Tibial nerve (tissue), 4 donors: ENCODE results near the gene PRKCD.

Experiments used
- EP300 ChIP-seq, 2 donors: sonication (generic); formaldehyde crosslinking; IDR thresholded peaks; one replicate each; pipeline ENCODE4 v1.6.1; 2017; ENCODE audit warnings: antibody characterized with exemption in 2 of 2, mild to moderate bottlenecking in 1 of 2
- POLR2A ChIP-seq, 2 donors: fragments of 450-650 bp; IDR thresholded peaks; one replicate each; pipeline ENCODE4 v1.6.1; 2017; ENCODE audit warnings: antibody characterized with exemption in 2 of 2, mild to moderate bottlenecking in 2 of 2, moderate library complexity in 2 of 2
- TF ChIP-seq, protein P1 (sequence below), 5 experiments: fragments of 200-600 bp in 3 of 5; fragments of 450-650 bp in 2 of 5; sonication (generic) in 3 of 5; IDR thresholded peaks; one replicate each; pipeline ENCODE4 v1.5.1; 2016 to 2019; ENCODE audit warnings: antibody characterized with exemption in 5 of 5, mild to moderate bottlenecking in 3 of 5, moderate library complexity in 2 of 5

DNA sequence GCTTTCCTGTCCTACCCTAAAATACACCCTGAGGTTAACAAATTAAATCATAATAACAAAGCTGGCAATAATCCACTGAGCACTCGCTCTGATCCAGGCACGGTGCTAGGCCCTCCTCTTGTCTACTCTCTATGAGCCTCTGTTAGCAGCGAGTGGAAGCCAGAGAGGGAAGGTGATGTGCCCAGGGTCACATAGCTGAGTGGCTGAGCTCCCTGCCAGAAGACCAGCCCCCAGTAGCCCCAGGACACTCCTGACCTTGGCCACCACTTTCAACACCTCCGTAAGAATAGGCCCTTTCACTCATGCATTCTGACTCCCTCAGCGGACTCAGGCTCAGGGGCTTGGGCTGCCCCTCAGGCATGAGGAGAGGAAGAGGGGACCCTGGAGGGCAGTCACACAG is 9.5 kb upstream of the PRKCD start:
- TF ChIP-seq, protein P1, sequence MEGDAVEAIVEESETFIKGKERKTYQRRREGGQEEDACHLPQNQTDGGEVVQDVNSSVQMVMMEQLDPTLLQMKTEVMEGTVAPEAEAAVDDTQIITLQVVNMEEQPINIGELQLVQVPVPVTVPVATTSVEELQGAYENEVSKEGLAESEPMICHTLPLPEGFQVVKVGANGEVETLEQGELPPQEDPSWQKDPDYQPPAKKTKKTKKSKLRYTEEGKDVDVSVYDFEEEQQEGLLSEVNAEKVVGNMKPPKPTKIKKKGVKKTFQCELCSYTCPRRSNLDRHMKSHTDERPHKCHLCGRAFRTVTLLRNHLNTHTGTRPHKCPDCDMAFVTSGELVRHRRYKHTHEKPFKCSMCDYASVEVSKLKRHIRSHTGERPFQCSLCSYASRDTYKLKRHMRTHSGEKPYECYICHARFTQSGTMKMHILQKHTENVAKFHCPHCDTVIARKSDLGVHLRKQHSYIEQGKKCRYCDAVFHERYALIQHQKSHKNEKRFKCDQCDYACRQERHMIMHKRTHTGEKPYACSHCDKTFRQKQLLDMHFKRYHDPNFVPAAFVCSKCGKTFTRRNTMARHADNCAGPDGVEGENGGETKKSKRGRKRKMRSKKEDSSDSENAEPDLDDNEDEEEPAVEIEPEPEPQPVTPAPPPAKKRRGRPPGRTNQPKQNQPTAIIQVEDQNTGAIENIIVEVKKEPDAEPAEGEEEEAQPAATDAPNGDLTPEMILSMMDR (IDR thresholded peaks at IDR 0.05), result no peak
- TF ChIP-seq EP300 (IDR thresholded peaks at IDR 0.05) (no peak), POLR2A (IDR thresholded peaks at IDR 0.05) (no peak)
